Hepatocyte (in vitro differentiated cells): ENCODE measurements around the gene HHIPL2.

Experiments
- EZH2 ChIP-seq: fragments of 200-600 bp; sonication (generic); IDR thresholded peaks from 2 replicates; pipeline ENCODE4 v1.6.1; 2016; ENCODE audit warnings: antibody characterized with exemption, mild to moderate bottlenecking, borderline replicate concordance
- TF ChIP-seq, protein P1 (sequence below): fragments of 200-600 bp; sonication (generic); IDR thresholded peaks from 2 replicates; pipeline ENCODE4 v1.5.1; 2016; ENCODE audit warnings: antibody characterized with exemption, mild to moderate bottlenecking; ENCODE audit not compliant: poor library complexity

GRCh38 chr1:222586842-222587241 lies 38.9 kb upstream of the HHIPL2 start:
- TF ChIP-seq EZH2 = no peak
- TF ChIP-seq, protein P1, sequence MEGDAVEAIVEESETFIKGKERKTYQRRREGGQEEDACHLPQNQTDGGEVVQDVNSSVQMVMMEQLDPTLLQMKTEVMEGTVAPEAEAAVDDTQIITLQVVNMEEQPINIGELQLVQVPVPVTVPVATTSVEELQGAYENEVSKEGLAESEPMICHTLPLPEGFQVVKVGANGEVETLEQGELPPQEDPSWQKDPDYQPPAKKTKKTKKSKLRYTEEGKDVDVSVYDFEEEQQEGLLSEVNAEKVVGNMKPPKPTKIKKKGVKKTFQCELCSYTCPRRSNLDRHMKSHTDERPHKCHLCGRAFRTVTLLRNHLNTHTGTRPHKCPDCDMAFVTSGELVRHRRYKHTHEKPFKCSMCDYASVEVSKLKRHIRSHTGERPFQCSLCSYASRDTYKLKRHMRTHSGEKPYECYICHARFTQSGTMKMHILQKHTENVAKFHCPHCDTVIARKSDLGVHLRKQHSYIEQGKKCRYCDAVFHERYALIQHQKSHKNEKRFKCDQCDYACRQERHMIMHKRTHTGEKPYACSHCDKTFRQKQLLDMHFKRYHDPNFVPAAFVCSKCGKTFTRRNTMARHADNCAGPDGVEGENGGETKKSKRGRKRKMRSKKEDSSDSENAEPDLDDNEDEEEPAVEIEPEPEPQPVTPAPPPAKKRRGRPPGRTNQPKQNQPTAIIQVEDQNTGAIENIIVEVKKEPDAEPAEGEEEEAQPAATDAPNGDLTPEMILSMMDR = no peak
